Muscle layer of colon (tissue), 2 donors: ENCODE data around the gene RBMY1A1.
"Not testable (repeated sequence)": the region's sequence is repeated elsewhere in the genome, so short reads cannot be mapped to it uniquely, and the experiment has no call there.

Experiments used
- H3K27ac ChIP-seq: one replicate; pipeline ENCODE4 v1.7.0; 2013; ENCODE audit warnings: low read depth, mild to moderate bottlenecking, low read length, moderate library complexity
- H3K27me3 ChIP-seq, 2 donors: one replicate each; pipeline ENCODE4 v1.7.0; 2013; ENCODE audit warnings: low read length in 2 of 2, mild to moderate bottlenecking in 2 of 2; ENCODE audit not compliant: insufficient read depth in 2 of 2, control insufficient read depth in 1 of 2
- H3K36me3 ChIP-seq: one replicate; pipeline ENCODE4 v1.7.0; 2013; ENCODE audit warnings: mild to moderate bottlenecking, low read length; ENCODE audit not compliant: insufficient read depth
- H3K4me1 ChIP-seq: one replicate; pipeline ENCODE4 v1.7.0; 2013; ENCODE audit warnings: mild to moderate bottlenecking, low read length; ENCODE audit not compliant: insufficient read depth
- H3K4me3 ChIP-seq, 2 donors: one replicate each; pipeline ENCODE4 v1.7.0; 2013; ENCODE audit warnings: low read length in 2 of 2, low read depth in 1 of 2, mild to moderate bottlenecking in 1 of 2, moderate library complexity in 1 of 2
- H3K9ac ChIP-seq: one replicate; pipeline ENCODE4 v1.7.0; 2013; ENCODE audit warnings: low read length
- H3K9me3 ChIP-seq: one replicate; pipeline ENCODE4 v1.7.0; 2013; ENCODE audit warnings: mild to moderate bottlenecking, low read length
- donor health status: abdominal sarcoma.
- donor health status: Adenocarcinoma of cecum.

Gene RBMY1A1

GRCh38 chrY:21534579-21534978, at the start of gene RBMY1A1:
Gene RBMY1A1, plus strand, starts transcription at chrY:21534879. Its CDS starts 2,013 bp downstream, at chrY:21536892.
- H3K36me3 ChIP-seq, H3K27me3 ChIP-seq, H3K4me1 ChIP-seq: not testable (repeated sequence)

GRCh38 chrY:21511038-21511437, 23.6 kb upstream of the RBMY1A1 start, which contains the start of gene RBMY1B:
Gene RBMY1B, plus strand, starts transcription at chrY:21511338. Its CDS starts 2,013 bp downstream, at chrY:21513351.
- H3K9me3 ChIP-seq, H3K27ac ChIP-seq, H3K36me3 ChIP-seq, H3K4me1 ChIP-seq, H3K4me3 ChIP-seq, H3K9ac ChIP-seq, H3K27me3 ChIP-seq: not testable (repeated sequence)

More at GRCh38 chrY:21534579-21534978, at the start of gene RBMY1A1:
- not testable (repeated sequence) for H3K4me3 ChIP-seq, H3K9me3 ChIP-seq, H3K27ac ChIP-seq, H3K9ac ChIP-seq

GRCh38 chrY:21559316-21559984, 24.8 kb downstream of the RBMY1A1 start:
- H3K36me3 ChIP-seq, H3K4me1 ChIP-seq, H3K27me3 ChIP-seq, H3K4me3 ChIP-seq, H3K27ac ChIP-seq, H3K9me3 ChIP-seq, H3K9ac ChIP-seq: not testable (repeated sequence)

GRCh38 chrY:21585449-21585848, 50.8 kb downstream of the RBMY1A1 start:
- Histone ChIP-seq H3K9ac (no peak overlapping the region), H3K36me3 (no peaks in the 10 kb centered on the region), H3K9me3 (no peaks in the 10 kb centered on the region), H3K27me3 (no peaks in the 10 kb centered on the region), H3K4me3 (no peak overlapping the region), H3K4me1 (no peaks in the 10 kb centered on the region), H3K27ac (no peak overlapping the region)

DNA sequence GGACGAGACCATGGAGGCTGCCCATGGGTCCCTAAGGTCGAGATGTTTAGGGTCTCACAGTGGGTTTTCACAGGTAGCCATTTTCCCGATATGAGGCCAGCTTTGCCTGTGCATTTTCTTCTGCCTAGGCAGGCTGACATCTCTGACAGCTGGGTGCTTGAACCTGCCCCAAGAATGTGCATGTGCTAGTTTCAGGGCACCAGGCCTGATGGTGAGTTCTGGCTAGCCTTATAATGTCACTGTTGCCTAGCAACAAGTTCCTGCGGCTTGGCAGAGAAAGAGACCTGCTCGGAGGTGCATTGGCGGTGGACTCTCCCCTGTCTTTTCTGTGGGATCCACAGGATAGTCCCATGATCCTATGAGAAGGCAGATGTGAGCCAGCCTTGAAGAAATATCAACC, 51.8 kb downstream of the RBMY1A1 start:
- not testable (repeated sequence) for H3K4me3 ChIP-seq, H3K27ac ChIP-seq, H3K27me3 ChIP-seq, H3K9me3 ChIP-seq, H3K36me3 ChIP-seq, H3K4me1 ChIP-seq, H3K9ac ChIP-seq

DNA sequence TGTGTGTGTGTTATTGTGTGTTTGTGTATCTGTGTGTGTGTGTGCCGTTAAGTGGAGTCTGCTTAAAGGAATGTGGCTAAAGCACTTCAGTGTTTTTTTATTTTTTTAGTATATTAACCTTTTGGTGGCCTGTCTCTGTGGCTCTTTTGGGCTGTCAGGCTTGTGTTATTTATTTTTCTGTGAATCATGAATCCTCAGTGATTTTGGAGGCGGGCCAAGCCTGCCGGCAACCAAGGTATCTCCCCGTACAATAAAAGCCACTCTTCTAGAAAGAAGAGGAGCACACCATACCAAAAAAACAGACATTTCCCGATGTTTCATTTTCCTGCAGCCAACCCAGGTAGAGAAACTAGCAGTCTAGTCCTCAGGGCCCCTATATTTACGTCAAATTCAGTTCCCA, 57.4 kb downstream of the RBMY1A1 start:
- Histone ChIP-seq H3K27ac (no peak overlapping the region), H3K36me3 (no peaks in the 10 kb centered on the region), H3K9me3 (no peaks in the 10 kb centered on the region), H3K4me1 (no peaks in the 10 kb centered on the region), H3K4me3 (no peak overlapping the region), H3K27me3 (no peaks in the 10 kb centered on the region), H3K9ac (no peak overlapping the region)

- H3K4me3 ChIP-seq, H3K4me1 ChIP-seq, H3K9me3 ChIP-seq, H3K36me3 ChIP-seq, H3K9ac ChIP-seq, H3K27me3 ChIP-seq, H3K27ac ChIP-seq: not testable (repeated sequence)
These were observed 61.6 kb downstream of the RBMY1A1 start for GRCh38 chrY:21596287-21596686.
